Renal cortical epithelial cell (primary cell): ENCODE data around the gene BCL2. TPM values are rescaled to one million over a fixed set of nuclear protein-coding genes. Genes with fewer than 3 reads are reported as not detected.
A peak's percentile ranks its signal among the peaks of the same experiment; 100 is the strongest.

Experiments used
- DNase-seq: peaks from one replicate; pipeline ENCODE4 v3.0.0-alpha.2; 2011; ENCODE audit warnings: low read depth
- total RNA-seq: library from RNA; depleted of rRNA; stranded (reverse); fragments of >200 nt; gene quantifications from 2 replicates; pipeline ENCODE4 v1.2.3, GENCODE V29; 2014

The BCL2 gene
- total RNA-seq, 1 donor from 2014 or later = 30.2 TPM

- no peak for DNase-seq
These were observed 211.6 kb downstream of the BCL2 start for GRCh38 chr18:63107931-63108330.

DNA sequence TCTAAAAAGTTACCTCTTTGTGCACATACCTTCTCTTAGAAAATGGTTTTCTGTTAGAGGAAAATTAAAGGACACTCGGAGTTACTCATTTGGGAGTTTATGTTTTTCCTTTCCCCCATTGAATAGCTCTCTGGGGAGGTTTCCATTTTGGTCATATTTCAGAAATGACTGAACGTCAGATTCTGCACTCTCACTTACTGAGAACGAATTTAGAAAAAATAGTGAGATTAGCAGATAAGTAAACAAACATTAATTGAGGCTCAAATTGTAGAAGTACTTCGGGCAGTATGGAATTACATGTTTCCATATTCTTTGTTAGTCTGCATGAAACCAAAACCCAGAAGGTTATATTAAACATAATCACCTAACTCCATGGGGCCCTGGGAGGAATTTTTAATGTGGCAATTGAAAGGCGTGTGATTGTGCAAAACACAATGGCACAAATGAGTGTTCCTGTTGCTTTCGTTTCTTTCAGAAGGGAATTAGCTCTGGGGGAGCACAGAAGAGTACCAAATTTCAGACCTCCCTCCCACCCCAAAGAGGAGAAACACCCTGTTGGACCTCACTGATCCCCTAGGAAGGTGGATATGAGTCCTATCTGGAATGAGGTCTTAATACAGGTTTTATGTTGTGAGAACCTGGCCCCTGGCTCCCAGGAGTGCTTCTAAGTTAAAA lies 212.3 kb downstream of the BCL2 start:
- no peak for DNase-seq

DNA sequence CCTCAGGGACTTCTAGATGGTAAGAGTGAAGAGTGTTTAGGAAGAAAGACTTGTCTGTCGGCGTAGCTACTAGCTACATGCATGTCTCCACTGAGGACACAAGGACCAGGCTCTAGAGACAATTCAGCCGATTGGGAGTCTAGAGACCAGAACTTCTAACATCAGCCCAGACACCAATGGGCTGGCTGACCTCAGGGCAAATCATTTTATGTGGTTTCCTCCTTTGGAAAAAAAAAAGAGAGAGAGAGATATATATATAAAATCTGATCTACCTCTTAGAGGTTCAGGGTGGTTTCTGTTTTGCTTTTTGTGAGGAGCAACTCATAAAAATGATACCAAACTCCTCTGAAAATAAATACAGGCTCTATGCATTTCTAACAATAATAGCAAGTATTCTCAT lies 212.8 kb downstream of the BCL2 start:
- no peak for DNase-seq

DNA sequence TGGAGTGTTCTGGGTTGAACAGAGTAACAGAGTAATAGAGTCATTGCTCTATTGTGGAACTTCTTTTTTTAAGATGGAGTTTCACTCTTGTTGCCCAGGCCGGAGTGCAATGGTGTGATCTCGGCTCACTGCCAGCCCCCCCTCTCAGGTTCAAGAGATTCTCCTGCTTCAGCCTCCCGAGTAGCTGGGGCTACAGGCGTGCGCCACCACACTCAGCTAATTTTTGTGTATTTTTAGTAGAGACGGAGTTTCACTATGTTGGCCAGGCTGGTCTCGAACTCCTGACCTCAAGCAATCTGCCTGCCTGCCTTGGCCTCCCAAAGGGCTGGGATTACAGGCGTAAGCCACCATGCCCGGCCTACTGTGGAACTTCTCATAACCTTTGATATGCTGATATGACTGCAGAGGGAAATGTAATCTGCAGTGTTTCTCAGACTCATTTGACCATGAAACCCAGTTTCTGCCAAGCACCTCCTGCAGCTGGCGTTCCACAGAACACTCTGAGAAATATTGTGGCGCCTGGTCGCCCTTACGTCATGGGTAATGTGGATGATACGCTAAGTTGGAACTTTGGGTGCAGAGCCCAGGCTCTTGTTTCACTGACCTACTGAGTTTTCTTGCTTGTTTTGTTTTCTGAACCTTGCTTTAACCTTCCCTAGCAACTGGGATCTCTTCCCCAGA lies 213.8 kb downstream of the BCL2 start:
- DNase-seq = no peak

GRCh38 chr18:63104868-63105267 lies 214.7 kb downstream of the BCL2 start:
- DNase-seq = no peak

GRCh38 chr18:63102941-63103744 lies 216.4 kb downstream of the BCL2 start:
- no peak for DNase-seq

DNA sequence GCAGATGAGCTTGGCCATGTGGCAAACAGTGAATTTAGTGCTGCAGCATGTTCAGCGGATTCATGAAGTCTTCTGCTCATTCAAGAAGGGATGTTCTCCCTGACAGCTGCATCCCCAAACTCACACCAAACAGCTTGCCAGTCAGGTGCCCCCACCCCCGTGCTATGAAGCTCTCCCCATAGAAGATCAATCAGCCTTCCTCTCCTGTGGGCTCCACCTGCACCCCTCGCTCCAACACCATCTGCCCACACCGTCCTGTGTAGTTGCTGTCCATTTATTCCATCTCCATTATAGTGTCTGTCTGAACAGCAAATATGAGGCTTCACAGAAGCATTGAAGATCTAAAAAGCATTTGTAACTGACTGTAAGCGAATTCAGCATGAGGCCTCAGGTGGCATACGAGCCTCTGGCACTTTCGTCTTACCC lies 218.9 kb downstream of the BCL2 start:
- no peak for DNase-seq

DNA sequence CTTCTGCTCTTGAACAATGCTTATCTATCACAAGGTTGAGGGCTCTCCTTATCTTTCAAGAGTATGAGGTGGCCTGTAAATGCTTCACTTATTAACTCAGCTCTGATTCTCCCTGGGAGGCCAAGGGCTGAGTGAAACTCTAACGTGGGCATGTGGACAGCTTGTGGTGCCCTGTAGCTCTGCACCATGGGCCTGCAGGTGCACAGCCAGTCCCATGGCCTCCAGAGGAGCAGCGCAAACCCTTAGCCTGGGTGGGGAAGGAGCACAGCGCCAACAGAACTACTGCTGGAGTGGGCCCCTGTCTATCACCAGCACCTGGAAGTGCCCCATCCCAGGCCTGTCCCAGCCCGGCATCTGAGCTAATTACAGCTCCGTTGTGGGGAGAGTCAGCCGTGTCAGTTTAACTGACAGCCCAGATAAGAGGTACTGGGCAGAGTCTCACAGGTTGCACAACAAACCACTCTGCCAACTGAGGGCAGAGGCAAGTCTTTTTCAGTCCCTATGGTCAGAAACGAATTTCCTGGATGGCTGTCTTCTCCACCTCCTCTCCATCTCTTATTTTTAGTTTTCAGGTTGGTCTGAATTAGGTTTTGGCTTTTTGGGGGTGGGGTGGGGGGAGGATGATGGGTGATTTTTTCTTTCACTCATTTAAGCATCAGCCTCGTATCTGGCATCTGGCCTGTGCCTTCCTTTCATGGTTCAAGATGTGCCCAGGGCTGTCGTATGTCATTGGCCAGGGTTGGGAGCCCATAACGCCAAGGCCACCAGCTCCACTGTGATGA lies 219.5 kb downstream of the BCL2 start:
- peak; percentile 58 for DNase-seq

GRCh38 chr18:63099091-63099840 lies 220.3 kb downstream of the BCL2 start:
- no peak for DNase-seq

GRCh38 chr18:63098018-63098981 lies 221.3 kb downstream of the BCL2 start:
- no peak for DNase-seq

DNA sequence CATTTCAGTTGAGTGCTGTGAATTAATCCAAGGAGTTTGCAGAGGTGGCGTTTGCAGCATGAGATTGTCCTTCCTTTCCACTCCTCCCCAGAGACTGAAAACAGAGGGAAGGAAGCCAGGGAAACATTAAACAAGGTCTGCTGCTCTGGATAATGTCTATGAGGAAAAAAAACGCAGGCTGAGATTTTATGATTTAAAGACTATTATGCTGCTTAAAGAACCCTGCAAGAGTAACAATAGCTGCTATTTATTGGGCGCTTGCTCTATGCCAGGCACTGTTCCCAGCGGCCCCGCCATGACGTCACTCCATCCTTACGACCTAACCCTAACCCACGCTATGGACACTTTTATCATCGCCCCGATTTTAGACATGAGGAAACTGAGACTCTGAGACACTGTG lies 222.4 kb downstream of the BCL2 start:
- DNase-seq = no peak

GRCh38 chr18:63096327-63096874 lies 223.2 kb downstream of the BCL2 start:
- no peak for DNase-seq

DNA sequence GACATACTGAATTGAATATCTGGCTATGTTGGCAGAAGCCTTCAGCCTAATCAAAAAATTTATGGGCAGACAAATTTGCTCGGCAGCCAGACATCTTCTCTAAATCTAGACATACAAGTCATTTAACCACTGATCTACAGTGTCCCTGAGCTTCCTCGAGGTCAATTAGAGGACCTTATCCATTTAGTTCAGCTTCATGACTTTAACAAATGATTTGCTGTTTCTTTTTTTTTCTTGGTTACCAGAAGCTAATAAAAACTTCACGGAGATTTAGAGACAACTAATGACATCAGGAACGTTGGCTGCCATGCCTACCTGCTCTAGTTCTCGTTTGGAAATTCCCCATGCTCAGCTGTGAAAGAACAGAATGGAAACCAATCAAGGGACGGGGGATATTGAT lies 223.8 kb downstream of the BCL2 start:
- no peak for DNase-seq

DNA sequence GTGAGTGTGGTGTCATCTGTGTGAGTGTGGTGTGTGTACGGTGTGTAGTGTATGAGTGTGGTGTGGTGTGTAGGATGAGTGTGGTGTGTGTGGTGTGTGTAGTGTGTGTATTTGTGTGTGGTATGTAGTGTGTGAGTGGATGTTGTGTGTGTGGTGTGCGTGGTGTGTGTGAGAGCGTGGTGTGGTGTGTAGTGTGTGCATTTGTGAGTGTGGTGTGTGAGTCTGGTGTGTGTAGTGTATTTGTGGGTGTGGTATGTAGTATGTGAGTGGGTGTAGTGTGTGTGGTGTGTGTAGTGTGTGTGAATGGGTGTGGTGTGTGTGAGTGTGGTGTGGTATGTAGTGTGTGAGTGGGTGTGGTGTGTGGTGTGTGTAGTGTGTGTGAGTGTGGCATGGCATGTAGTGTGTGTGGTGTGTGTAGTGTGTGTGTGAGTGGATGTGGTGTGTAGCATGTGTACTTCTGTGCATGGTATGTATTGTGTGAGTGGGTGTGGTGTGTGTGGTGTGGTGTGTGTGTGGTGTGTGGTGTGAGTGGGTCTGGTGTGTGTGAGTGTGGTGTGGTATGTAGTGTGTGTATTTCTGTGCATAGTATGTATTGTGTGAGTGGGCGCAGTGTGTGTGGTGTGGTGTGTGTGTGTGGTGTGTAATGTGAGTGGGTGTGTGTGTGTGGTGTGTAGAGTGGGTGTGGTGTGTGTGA lies 227.8 kb downstream of the BCL2 start:
- no peak for DNase-seq

DNA sequence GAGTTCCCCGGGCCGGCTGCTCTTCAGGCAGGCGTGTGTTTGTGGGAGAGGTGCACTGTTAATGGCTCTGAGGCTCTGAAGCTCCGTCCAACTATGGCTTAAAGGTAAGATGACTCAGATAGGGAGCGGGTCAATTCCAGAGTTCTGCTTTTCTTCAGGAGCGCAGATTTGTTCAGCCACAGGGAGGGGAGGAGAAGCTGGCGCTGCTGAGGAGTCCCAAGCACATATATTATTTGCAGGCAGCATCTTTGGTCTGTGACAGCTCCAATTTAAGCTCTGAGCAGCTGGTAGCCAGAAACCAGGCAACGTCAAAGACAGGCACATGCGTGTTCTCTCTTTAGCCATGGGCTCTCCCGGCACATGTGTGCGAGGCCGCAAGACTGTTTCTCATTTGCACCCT lies 229.2 kb downstream of the BCL2 start:
- no peak for DNase-seq

DNA sequence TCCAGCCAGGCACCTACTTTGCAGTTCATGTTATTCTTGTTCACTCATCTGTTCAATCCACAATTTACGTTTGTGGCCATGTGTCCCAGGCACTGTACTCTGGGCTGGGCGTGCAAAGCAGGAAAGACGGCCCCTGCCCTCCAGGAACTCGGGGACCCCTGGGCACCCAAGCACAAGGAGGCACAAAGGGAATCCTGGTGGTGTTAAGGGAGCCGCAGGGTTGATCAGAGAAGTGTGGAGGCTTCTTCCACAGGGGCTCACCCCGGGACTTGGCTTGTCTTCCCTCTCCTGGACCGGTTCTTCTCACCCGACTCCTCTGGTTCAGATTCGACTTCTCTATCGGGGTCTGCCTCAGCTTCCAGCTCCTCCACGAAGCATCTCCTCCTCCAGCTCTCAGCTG lies 230.5 kb downstream of the BCL2 start:
- DNase-seq = no peak

GRCh38 chr18:63088262-63088661 lies 231.3 kb downstream of the BCL2 start:
- DNase-seq = no peak

DNA sequence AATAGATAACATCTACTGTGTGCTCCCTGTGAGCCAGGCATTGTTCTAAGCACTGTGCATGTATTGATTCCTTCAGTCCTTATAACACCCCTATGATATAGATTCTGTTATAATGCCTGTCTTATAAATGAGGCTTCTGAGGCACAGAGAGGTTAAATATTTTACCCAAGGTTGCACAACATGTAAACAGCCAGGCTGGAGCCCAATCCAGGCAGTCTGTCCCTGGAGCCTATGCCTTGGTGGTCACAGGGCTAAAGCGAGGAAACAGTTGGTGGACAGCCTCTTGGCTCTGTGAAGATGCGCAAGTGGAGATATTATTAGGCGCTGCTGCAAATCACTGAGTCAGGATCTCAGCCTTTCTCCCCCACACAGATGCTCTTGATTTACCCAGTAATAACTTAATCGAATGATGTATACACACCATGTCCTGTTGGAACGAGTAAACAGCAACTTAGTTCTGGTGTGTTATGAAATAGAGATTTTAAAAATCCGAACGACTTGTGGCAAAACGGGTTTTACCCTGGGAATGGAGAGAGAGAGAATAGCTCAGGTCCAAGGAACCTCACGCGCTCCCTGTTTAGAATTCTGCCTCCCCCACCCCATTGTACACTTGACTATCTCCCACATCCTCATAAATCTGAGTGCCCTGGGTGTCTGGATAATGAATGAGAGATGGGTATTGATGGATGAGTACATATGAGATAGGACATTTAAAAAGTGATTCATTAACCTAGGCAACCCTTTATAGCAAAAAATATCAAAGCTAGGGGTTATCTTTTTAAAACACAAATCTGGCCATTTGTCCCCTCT lies 231.9 kb downstream of the BCL2 start:
- DNase-seq = no peak
